Ovary (tissue), 3 donors: ENCODE data around the gene VARS1.

Experiments used
- CTCF ChIP-seq, 3 donors: fragments of 450-650 bp in 2 of 3; fragments of 200-600 bp in 1 of 3; IDR thresholded peaks; one replicate each; pipeline versions ENCODE4 v1.5.1 to v1.8.0; 2016 to 2022; ENCODE audit warnings: antibody characterized with exemption in 3 of 3, mild to moderate bottlenecking in 1 of 3
- POLR2A ChIP-seq: fragments of 450-650 bp; IDR thresholded peaks from one replicate; pipeline ENCODE4 v1.6.1; 2017; ENCODE audit warnings: antibody characterized with exemption, mild to moderate bottlenecking, moderate library complexity
- donor health status: DM: no; HTN: no; CAD: no.

- TF ChIP-seq CTCF (IDR thresholded peaks at IDR 0.05): no peak
- no peak for TF ChIP-seq POLR2A
Measured at GRCh38 chr6:31819871-31820299, 24.3 kb upstream of the VARS1 start.
